SK-N-MC (cell line): ENCODE results near the gene RBM19.

Experiments
- EZH2 ChIP-seq: fragments of 200-600 bp; sonication (generic); IDR thresholded peaks from one replicate; pipeline ENCODE4 v1.6.1; 2017; ENCODE audit warnings: antibody characterized with exemption
- POLR2AphosphoS5 ChIP-seq: IDR thresholded peaks from 2 replicates; pipeline ENCODE4 v1.6.1; 2012; ENCODE audit warnings: mild to moderate bottlenecking, low read depth, low read length, borderline replicate concordance

DNA sequence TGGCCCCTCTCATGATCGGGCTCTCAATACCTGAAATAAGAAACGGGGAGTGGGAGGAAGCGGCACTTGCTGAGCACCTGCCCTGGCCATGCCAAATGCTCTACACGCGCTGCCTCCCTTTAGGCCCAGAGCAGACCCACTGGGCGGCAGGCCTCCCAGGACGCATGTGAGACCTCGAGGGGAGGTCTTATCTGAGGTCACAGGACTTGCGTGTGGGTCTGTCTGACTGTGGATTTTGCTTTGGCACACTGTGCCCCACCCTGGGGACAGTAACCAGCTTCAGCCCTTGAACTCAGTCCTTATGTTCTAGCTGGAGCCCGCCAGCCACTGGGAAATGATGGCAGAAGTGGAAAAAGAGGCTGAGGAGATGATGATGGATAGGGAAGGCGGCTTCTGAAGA lies 91.8 kb downstream of the RBM19 start:
- no peak for TF ChIP-seq POLR2AphosphoS5
- no peak for TF ChIP-seq EZH2
